ENCODE data around the gene IL17F.

DNA sequence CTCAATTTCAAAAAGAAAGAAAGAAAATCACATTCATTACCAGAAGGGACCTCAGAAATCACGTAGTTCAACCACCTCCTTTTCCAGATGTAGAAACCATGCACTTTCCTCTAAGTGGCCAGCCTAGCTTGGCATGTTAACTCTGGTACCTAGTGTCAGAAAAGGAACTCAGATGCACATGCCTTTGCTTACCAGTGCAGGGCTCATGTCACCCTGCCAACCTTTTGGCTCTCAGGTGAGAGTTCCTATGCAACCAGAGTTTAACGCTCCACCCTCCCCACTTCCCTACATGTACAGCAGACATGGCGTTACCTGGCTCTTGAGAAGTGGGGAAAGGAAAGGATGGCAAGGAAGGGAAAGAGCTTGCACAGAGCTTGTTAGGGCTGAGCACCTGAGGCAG is 16.3 kb upstream of the IL17F start:
- TF ChIP-seq, protein P1, sequence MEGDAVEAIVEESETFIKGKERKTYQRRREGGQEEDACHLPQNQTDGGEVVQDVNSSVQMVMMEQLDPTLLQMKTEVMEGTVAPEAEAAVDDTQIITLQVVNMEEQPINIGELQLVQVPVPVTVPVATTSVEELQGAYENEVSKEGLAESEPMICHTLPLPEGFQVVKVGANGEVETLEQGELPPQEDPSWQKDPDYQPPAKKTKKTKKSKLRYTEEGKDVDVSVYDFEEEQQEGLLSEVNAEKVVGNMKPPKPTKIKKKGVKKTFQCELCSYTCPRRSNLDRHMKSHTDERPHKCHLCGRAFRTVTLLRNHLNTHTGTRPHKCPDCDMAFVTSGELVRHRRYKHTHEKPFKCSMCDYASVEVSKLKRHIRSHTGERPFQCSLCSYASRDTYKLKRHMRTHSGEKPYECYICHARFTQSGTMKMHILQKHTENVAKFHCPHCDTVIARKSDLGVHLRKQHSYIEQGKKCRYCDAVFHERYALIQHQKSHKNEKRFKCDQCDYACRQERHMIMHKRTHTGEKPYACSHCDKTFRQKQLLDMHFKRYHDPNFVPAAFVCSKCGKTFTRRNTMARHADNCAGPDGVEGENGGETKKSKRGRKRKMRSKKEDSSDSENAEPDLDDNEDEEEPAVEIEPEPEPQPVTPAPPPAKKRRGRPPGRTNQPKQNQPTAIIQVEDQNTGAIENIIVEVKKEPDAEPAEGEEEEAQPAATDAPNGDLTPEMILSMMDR (IDR thresholded peaks at IDR 0.05; ENCODE audit: insufficient read depth, low read depth, low read length), result no peak
- TF ChIP-seq EZH2 (IDR thresholded peaks at IDR 0.05; ENCODE audit: insufficient read depth, low read length), result no peak

Measured in astrocyte (in vitro differentiated cells and primary cell).